ENCODE data around the gene PORCN.
A peak's percentile ranks its signal among the peaks of the same experiment; 100 is the strongest.

PORCN gene

GRCh38 chrX:48461830-48462229, 47.0 kb upstream of the PORCN start:
- H4K8ac ChIP-seq (ENCODE audit: low read depth, low read length) = no peak overlapping the region
- no peak overlapping the region for H3K27ac ChIP-seq (replicated peaks; ENCODE audit: low read length)
- H3K36me3 ChIP-seq (replicated peaks in 1 of 2; ENCODE audit: control insufficient read depth in 2 of 2, insufficient read depth in 2 of 2, low read length in 2 of 2) = no peaks in the 10 kb centered on the region
- H3K4ac ChIP-seq (ENCODE audit: low read length) = no peak overlapping the region
- H3K14ac ChIP-seq (ENCODE audit: low read length) = no peak overlapping the region
- no peak overlapping the region for H2BK5ac ChIP-seq (ENCODE audit: low read length)
- no peak overlapping the region for H2BK12ac ChIP-seq (ENCODE audit: low read length)
- no peak overlapping the region for H3K23ac ChIP-seq (ENCODE audit: low read depth, low read length, poor library complexity)
- no peaks in the 10 kb centered on the region for H3K4me1 ChIP-seq (ENCODE audit: control insufficient read depth in 2 of 2, insufficient read depth in 1 of 2, low read depth in 1 of 2, low read length in 2 of 2)
- H2BK15ac ChIP-seq (ENCODE audit: low read length) = no peak overlapping the region
- H3K18ac ChIP-seq (ENCODE audit: low read length) = no peak overlapping the region
- no peak overlapping the region for H2AFZ ChIP-seq (ENCODE audit: low read length)
- H2AK5ac ChIP-seq (ENCODE audit: low read depth, low read length) = no peak overlapping the region
- no peaks in the 10 kb centered on the region for H3K9me3 ChIP-seq (replicated peaks in 1 of 2; ENCODE audit: control insufficient read depth in 2 of 2, insufficient read depth in 1 of 2, low read depth in 1 of 2, low read length in 2 of 2)
- no peaks in the 10 kb centered on the region for H3K27me3 ChIP-seq (ENCODE audit: control insufficient read depth in 3 of 3, insufficient read depth in 3 of 3, low read depth in 1 of 3, low read length in 3 of 3)
- no peak overlapping the region for H3K4me3 ChIP-seq (ENCODE audit: low read length in 2 of 2)
- DNase-seq (ENCODE audit: low spot score) = no peak
- H3K9ac ChIP-seq (ENCODE audit: low read depth, low read length, poor library complexity) = no peak overlapping the region
- H3K4me2 ChIP-seq (ENCODE audit: insufficient read depth, low read length, poor library complexity, severe bottlenecking) = no peak overlapping the region
- no peak overlapping the region for H4K91ac ChIP-seq (ENCODE audit: low read depth, low read length, poor library complexity)
- H3K79me1 ChIP-seq (ENCODE audit: low read depth, low read length) = no peaks in the 10 kb centered on the region
- WGBS, 2 donors (ENCODE audit: extremely low coverage in 2 of 2, insufficient read length in 2 of 2, insufficient replicate concordance in 1 of 2) = no CpG with 5 or more reads among the region's 6 CpGs
- H2BK120ac ChIP-seq (ENCODE audit: low read depth, low read length) = no peak overlapping the region

- no peak overlapping the region for H3K18ac ChIP-seq (ENCODE audit: low read length)
Measured at GRCh38 chrX:48465336-48465933, 43.4 kb upstream of the PORCN start.

GRCh38 chrX:48466696-48467095, 42.1 kb upstream of the PORCN start:
- no peak overlapping the region for H3K4ac ChIP-seq (ENCODE audit: low read length)
- no peak overlapping the region for H2BK120ac ChIP-seq (ENCODE audit: low read depth, low read length)
- H2BK15ac ChIP-seq (ENCODE audit: low read length) = no peak overlapping the region
- H2BK12ac ChIP-seq (ENCODE audit: low read length) = peak overlapping the region; percentile 22
- H3K4me2 ChIP-seq (ENCODE audit: insufficient read depth, low read length, poor library complexity, severe bottlenecking) = no peak overlapping the region
- H3K23ac ChIP-seq (ENCODE audit: low read depth, low read length, poor library complexity) = no peak overlapping the region
- no peaks in the 10 kb centered on the region for H3K9me3 ChIP-seq (replicated peaks in 1 of 2; ENCODE audit: control insufficient read depth in 2 of 2, insufficient read depth in 1 of 2, low read depth in 1 of 2, low read length in 2 of 2)
- H3K18ac ChIP-seq (ENCODE audit: low read length) = no peak overlapping the region
- no peaks in the 10 kb centered on the region for H3K27me3 ChIP-seq (ENCODE audit: control insufficient read depth in 3 of 3, insufficient read depth in 3 of 3, low read depth in 1 of 3, low read length in 3 of 3)
- H3K27ac ChIP-seq (replicated peaks; ENCODE audit: low read length) = no peak overlapping the region
- no peak overlapping the region for H4K8ac ChIP-seq (ENCODE audit: low read depth, low read length)
- no peak overlapping the region for H2AFZ ChIP-seq (ENCODE audit: low read length)
- no peaks in the 10 kb centered on the region for H3K79me1 ChIP-seq (ENCODE audit: low read depth, low read length)
- WGBS, 2 donors (ENCODE audit: extremely low coverage in 2 of 2, insufficient read length in 2 of 2, insufficient replicate concordance in 1 of 2) = no CpG with 5 or more reads among the region's 10 CpGs
- H4K91ac ChIP-seq (ENCODE audit: low read depth, low read length, poor library complexity) = no peak overlapping the region
- no peak overlapping the region for H3K4me3 ChIP-seq (ENCODE audit: low read length in 2 of 2)
- H3K4me1 ChIP-seq (ENCODE audit: control insufficient read depth in 2 of 2, insufficient read depth in 1 of 2, low read depth in 1 of 2, low read length in 2 of 2) = peaks cover 2 to 6% of the 10 kb centered on the region in 2 donors
- H2AK5ac ChIP-seq (ENCODE audit: low read depth, low read length) = no peak overlapping the region
- H2BK5ac ChIP-seq (ENCODE audit: low read length) = no peak overlapping the region
- no peak overlapping the region for H3K14ac ChIP-seq (ENCODE audit: low read length)
- no peaks in the 10 kb centered on the region for H3K36me3 ChIP-seq (replicated peaks in 1 of 2; ENCODE audit: control insufficient read depth in 2 of 2, insufficient read depth in 2 of 2, low read length in 2 of 2)
- H3K9ac ChIP-seq (ENCODE audit: low read depth, low read length, poor library complexity) = no peak overlapping the region
- DNase-seq (ENCODE audit: low spot score) = no peak

More at GRCh38 chrX:48465336-48465933, 43.4 kb upstream of the PORCN start:
- Histone ChIP-seq H3K27me3 (ENCODE audit: control insufficient read depth in 3 of 3, insufficient read depth in 3 of 3, low read depth in 1 of 3, low read length in 3 of 3) (no peaks in the 10 kb centered on the region), H4K91ac (ENCODE audit: low read depth, low read length, poor library complexity) (peak overlapping the region; percentile 43), H3K4me1 (ENCODE audit: control insufficient read depth in 2 of 2, insufficient read depth in 1 of 2, low read depth in 1 of 2, low read length in 2 of 2) (peaks cover 0 to 6% of the 10 kb centered on the region in 2 donors), H3K23ac (ENCODE audit: low read depth, low read length, poor library complexity) (no peak overlapping the region), H3K4ac (ENCODE audit: low read length) (no peak overlapping the region), H3K27ac (replicated peaks; ENCODE audit: low read length) (no peak overlapping the region), H3K79me1 (ENCODE audit: low read depth, low read length) (no peaks in the 10 kb centered on the region), H3K4me2 (ENCODE audit: insufficient read depth, low read length, poor library complexity, severe bottlenecking) (no peak overlapping the region), H3K14ac (ENCODE audit: low read length) (no peak overlapping the region), H2BK15ac (ENCODE audit: low read length) (no peak overlapping the region), H3K4me3 (ENCODE audit: low read length in 2 of 2) (no peak overlapping the region), H4K8ac (ENCODE audit: low read depth, low read length) (no peak overlapping the region), H3K36me3 (replicated peaks in 1 of 2; ENCODE audit: control insufficient read depth in 2 of 2, insufficient read depth in 2 of 2, low read length in 2 of 2) (no peaks in the 10 kb centered on the region), H3K9ac (ENCODE audit: low read depth, low read length, poor library complexity) (no peak overlapping the region), H2BK120ac (ENCODE audit: low read depth, low read length) (no peak overlapping the region), H3K9me3 (replicated peaks in 1 of 2; ENCODE audit: control insufficient read depth in 2 of 2, insufficient read depth in 1 of 2, low read depth in 1 of 2, low read length in 2 of 2) (no peaks in the 10 kb centered on the region), H2BK5ac (ENCODE audit: low read length) (no peak overlapping the region), H2AFZ (ENCODE audit: low read length) (peak overlapping the region; percentile 31), H2AK5ac (ENCODE audit: low read depth, low read length) (no peak overlapping the region), H2BK12ac (ENCODE audit: low read length) (no peak overlapping the region)
- no CpG with 5 or more reads among the region's 10 CpGs for WGBS, 2 donors (ENCODE audit: extremely low coverage in 2 of 2, insufficient read length in 2 of 2, insufficient replicate concordance in 1 of 2)
- DNase-seq (ENCODE audit: low spot score) = no peak

DNA sequence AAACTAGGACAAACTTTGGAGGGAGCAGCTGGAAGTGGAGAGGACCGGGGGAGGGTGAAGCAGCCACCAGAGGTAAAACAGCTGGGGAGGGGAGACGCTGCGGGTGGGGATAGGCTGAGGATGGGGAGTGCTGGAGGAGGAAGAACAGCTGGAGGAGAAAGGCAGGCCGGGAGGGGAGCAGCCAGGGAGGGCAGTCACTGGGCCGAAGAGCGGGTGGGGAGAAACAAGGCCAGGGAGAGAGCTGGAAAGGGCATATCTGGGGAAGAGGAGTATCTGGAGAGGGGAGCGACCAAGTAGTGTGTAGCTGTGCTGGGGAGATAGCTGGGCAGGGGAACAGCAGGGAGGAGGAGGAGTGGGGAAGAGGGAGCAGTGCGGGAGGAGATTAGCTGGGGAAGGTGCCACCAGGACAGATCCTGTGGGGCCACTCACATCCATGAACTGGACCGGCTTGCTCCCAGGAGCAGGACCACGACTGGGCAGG, 41.5 kb upstream of the PORCN start:
- H3K14ac ChIP-seq (ENCODE audit: low read length) = no peak overlapping the region
- H4K8ac ChIP-seq (ENCODE audit: low read depth, low read length) = no peak overlapping the region
- H3K79me1 ChIP-seq (ENCODE audit: low read depth, low read length) = no peaks in the 10 kb centered on the region
- WGBS, 2 donors (ENCODE audit: extremely low coverage in 2 of 2, insufficient read length in 2 of 2, insufficient replicate concordance in 1 of 2) = no CpG with 5 or more reads among the region's 10 CpGs
- H3K4me2 ChIP-seq (ENCODE audit: insufficient read depth, low read length, poor library complexity, severe bottlenecking) = no peak overlapping the region
- H2AK5ac ChIP-seq (ENCODE audit: low read depth, low read length) = peak overlapping the region; percentile 75
- no peak overlapping the region for H3K23ac ChIP-seq (ENCODE audit: low read depth, low read length, poor library complexity)
- H3K4ac ChIP-seq (ENCODE audit: low read length) = no peak overlapping the region
- H2BK15ac ChIP-seq (ENCODE audit: low read length) = no peak overlapping the region
- no peak overlapping the region for H3K27ac ChIP-seq (replicated peaks; ENCODE audit: low read length)
- no peaks in the 10 kb centered on the region for H3K9me3 ChIP-seq (replicated peaks in 1 of 2; ENCODE audit: control insufficient read depth in 2 of 2, insufficient read depth in 1 of 2, low read depth in 1 of 2, low read length in 2 of 2)
- H2BK12ac ChIP-seq (ENCODE audit: low read length) = no peak overlapping the region
- no peak for DNase-seq (ENCODE audit: low spot score)
- peak overlapping the region; percentile 48 for H3K18ac ChIP-seq (ENCODE audit: low read length)
- peaks cover 2 to 8% of the 10 kb centered on the region in 2 donors for H3K4me1 ChIP-seq (ENCODE audit: control insufficient read depth in 2 of 2, insufficient read depth in 1 of 2, low read depth in 1 of 2, low read length in 2 of 2)
- no peak overlapping the region for H3K4me3 ChIP-seq (ENCODE audit: low read length in 2 of 2)
- no peak overlapping the region for H2BK5ac ChIP-seq (ENCODE audit: low read length)
- no peak overlapping the region for H3K9ac ChIP-seq (ENCODE audit: low read depth, low read length, poor library complexity)
- H4K91ac ChIP-seq (ENCODE audit: low read depth, low read length, poor library complexity) = no peak overlapping the region
- no peaks in the 10 kb centered on the region for H3K36me3 ChIP-seq (replicated peaks in 1 of 2; ENCODE audit: control insufficient read depth in 2 of 2, insufficient read depth in 2 of 2, low read length in 2 of 2)
- H2BK120ac ChIP-seq (ENCODE audit: low read depth, low read length) = no peak overlapping the region
- H2AFZ ChIP-seq (ENCODE audit: low read length) = peak overlapping the region; percentile 63
- H3K27me3 ChIP-seq (ENCODE audit: control insufficient read depth in 3 of 3, insufficient read depth in 3 of 3, low read depth in 1 of 3, low read length in 3 of 3) = no peaks in the 10 kb centered on the region

All from neuronal stem cell (in vitro differentiated cells).